Omental fat pad (tissue), 4 donors: ENCODE measurements around the gene ELOVL1. TPM values are rescaled to one million over a fixed set of nuclear protein-coding genes. Genes with fewer than 3 reads are reported as not detected.

Source experiments
- ATAC-seq: fragments of 150-250 bp; one replicate; pipeline ENCODE4 v1.9.1; 2016; ENCODE audit warnings: mild to moderate bottlenecking, moderate library complexity; ENCODE audit not compliant: low FRiP score
- DNase-seq: peaks from one replicate; pipeline ENCODE4 v3.0.0-alpha.2; 2019; ENCODE audit warnings: low spot score
- CTCF ChIP-seq, 3 donors: fragments of 450-650 bp; IDR thresholded peaks; one replicate each; pipeline ENCODE4 v1.5.1; 2016 to 2017; ENCODE audit warnings: antibody characterized with exemption in 3 of 3, mild to moderate bottlenecking in 3 of 3, moderate library complexity in 2 of 3
- total RNA-seq, 4 donors: library from RNA; depleted of rRNA; stranded (reverse); fragments of >200 nt; gene quantifications; one replicate each; pipeline ENCODE4 v1.1.0, GENCODE V29; 2016

The ELOVL1 gene
- total RNA-seq, 4 donors from 2014 or later: 56.4 to 124 (median 78.2) TPM

GRCh38 chr1:43315481-43315880 is 52.3 kb downstream of the ELOVL1 start:
- ATAC-seq: no peak
- no peak for DNase-seq
- no peak for TF ChIP-seq CTCF (IDR thresholded peaks at IDR 0.05)

GRCh38 chr1:43314233-43314632 is 53.6 kb downstream of the ELOVL1 start:
- no peak for DNase-seq
- ATAC-seq: no peak
- TF ChIP-seq CTCF (IDR thresholded peaks at IDR 0.05): no peak

- no peak for TF ChIP-seq CTCF (IDR thresholded peaks at IDR 0.05)
- DNase-seq: no peak
- ATAC-seq: no peak
Measured at GRCh38 chr1:43313771-43314170, 54.0 kb downstream of the ELOVL1 start.

Other genes with a start within 250 kb of the ELOVL1 start
- 100 to 1,000 TPM in 1 of 4 donors, 10 to 100 TPM in 3; 41.5 to 110 (median 49.9) TPM for gene EBNA1BP2, start 195.7 kb downstream of the ELOVL1 start, total RNA-seq
- under 1 TPM in 2 of 4 donors, not detected in 2; 0.12 to 0.46 TPM for gene CFAP57, start 195.7 kb downstream of the ELOVL1 start, total RNA-seq
- 1 to 10 TPM in 1 of 4 donors, under 1 TPM in 1, not detected in 2; 0.24 to 1.0 TPM for gene TMEM125, start 98.0 kb downstream of the ELOVL1 start, total RNA-seq
- not detected for gene C1orf210, start 82.4 kb downstream of the ELOVL1 start, total RNA-seq
- 100 to 1,000 TPM in 1 of 4 donors, 10 to 100 TPM in 3; 15.2 to 156 (median 44.6) TPM for gene TIE1, start 67.0 kb downstream of the ELOVL1 start, total RNA-seq
- under 1 TPM in 2 of 4 donors, not detected in 2; 0.36 to 0.44 TPM for gene MPL, start 30.2 kb downstream of the ELOVL1 start, total RNA-seq
- 1 to 10 TPM in 2 of 4 donors, under 1 TPM in 2; 0.38 to 3.0 (median 1.6) TPM for gene CDC20, start 9.0 kb downstream of the ELOVL1 start, total RNA-seq
- 10 to 100 TPM; 26.3 to 51.4 (median 37.1) TPM for gene MED8, start 21.8 kb upstream of the ELOVL1 start, total RNA-seq
- gene SZT2, start 21.9 kb upstream of the ELOVL1 start, total RNA-seq: 10 to 100 TPM; 26.4 to 61.9 (median 36.7) TPM
- 10 to 100 TPM; 39.5 to 59.0 (median 53.2) TPM for gene HYI, start 85.9 kb upstream of the ELOVL1 start, total RNA-seq
- 100 to 1,000 TPM in 3 of 4 donors, 10 to 100 TPM in 1; 79.1 to 176 (median 139) TPM for gene PTPRF, start 162.9 kb upstream of the ELOVL1 start, total RNA-seq